Measurements from ENCODE around the gene CDH13. TPM values are rescaled to one million over a fixed set of nuclear protein-coding genes. Genes with fewer than 3 reads are reported as not detected.

The CDH13 gene
- total and polyA plus RNA-seq, 9 donors = 1.9 to 34.2 (median 4.8) TPM

DNA sequence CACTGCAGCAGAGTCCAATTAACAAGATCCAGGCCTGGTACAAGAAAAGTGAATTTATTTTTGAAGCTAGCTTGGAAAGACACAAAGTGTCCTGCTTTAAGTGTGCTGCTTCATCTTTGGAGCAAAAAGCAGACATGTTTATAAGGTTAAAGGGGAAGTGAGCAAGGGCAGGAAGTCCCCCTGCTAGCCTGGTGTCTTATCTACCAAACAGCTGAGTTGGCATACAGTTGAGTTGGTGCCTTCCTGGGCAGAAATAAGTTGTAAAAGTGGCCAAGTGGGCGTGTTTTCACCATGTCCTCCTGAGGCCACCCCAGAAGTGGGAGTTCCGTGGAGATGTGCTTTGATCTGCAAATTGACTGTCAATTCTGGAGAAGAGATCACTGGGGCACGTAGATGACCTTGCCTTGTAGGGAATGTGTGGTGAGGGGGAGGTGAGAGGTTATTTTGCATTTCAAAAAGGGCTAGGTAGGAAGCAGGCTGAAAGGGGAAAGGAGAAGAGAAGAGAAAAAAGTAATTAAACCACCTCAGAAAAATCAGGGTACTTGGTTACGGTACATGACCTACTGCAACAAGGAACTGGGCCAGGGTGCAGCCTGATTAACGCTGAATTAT lies 1142.7 kb downstream of the CDH13 start:
- no peak overlapping the region for H3K4me3 ChIP-seq
- TF ChIP-seq POLR2A (IDR thresholded peaks at IDR 0.05) (no peak), EP300 (IDR thresholded peaks at IDR 0.05) (no peak)
- TF ChIP-seq, protein P1, sequence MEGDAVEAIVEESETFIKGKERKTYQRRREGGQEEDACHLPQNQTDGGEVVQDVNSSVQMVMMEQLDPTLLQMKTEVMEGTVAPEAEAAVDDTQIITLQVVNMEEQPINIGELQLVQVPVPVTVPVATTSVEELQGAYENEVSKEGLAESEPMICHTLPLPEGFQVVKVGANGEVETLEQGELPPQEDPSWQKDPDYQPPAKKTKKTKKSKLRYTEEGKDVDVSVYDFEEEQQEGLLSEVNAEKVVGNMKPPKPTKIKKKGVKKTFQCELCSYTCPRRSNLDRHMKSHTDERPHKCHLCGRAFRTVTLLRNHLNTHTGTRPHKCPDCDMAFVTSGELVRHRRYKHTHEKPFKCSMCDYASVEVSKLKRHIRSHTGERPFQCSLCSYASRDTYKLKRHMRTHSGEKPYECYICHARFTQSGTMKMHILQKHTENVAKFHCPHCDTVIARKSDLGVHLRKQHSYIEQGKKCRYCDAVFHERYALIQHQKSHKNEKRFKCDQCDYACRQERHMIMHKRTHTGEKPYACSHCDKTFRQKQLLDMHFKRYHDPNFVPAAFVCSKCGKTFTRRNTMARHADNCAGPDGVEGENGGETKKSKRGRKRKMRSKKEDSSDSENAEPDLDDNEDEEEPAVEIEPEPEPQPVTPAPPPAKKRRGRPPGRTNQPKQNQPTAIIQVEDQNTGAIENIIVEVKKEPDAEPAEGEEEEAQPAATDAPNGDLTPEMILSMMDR (IDR thresholded peaks at IDR 0.05) = no peak
- no peak for DNase-seq
- no peaks in the 10 kb centered on the region for H3K9me3 ChIP-seq
- 32 to 39% (median 39%) methylated on average over 5 of the region's 5 CpGs for WGBS, 3 donors
- H3K27ac ChIP-seq = no peak overlapping the region
- H3K4me1 ChIP-seq (ENCODE audit: insufficient read depth) = no peaks in the 10 kb centered on the region
- H3K27me3 ChIP-seq = no peaks in the 10 kb centered on the region
- intact Hi-C loops (cut with DNase I) = no loop called here
- H3K36me3 ChIP-seq = no peaks in the 10 kb centered on the region

DNA sequence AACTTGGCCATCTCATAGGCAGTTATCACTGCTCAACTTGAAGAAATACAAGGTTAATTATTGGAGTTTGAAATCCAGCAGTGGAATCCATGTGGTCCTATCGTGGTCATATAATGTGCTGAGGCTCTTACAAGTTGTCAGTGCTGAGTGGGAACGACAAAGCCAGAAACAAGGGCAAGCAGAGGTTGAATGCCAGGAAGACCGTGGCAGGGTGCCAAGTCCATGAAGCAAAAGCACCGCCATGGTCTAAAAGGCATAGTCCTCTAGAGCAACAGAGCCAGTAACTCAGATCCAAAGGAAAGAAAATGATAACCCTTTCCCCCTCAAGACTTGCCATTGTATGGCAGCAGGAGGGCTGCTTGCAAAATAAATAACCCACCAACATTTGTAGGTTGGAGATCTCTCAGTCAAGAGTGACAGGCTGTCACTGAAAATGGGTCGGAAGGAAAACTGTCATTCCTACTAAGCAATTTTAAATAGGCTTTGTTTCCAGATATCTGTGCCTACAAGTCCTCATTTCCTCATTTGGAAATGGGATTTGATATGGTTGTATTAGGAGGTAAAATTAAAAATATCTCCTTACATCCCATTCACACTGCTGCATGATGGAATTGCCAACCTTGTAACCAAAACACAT lies 1144.7 kb downstream of the CDH13 start:
- TF ChIP-seq POLR2A (IDR thresholded peaks at IDR 0.05) = no peak
- TF ChIP-seq, protein P1 (IDR thresholded peaks at IDR 0.05) = no peak
- Histone ChIP-seq H3K4me1 (ENCODE audit: insufficient read depth) (no peaks in the 10 kb centered on the region), H3K9me3 (no peaks in the 10 kb centered on the region), H3K27ac (no peak overlapping the region), H3K27me3 (no peaks in the 10 kb centered on the region), H3K36me3 (no peaks in the 10 kb centered on the region), H3K4me3 (no peak overlapping the region)
- peak in 2 of 5 donors; percentile 13 to 18 for DNase-seq
- 50 to 60% (median 52%) methylated on average over 5 of the region's 5 CpGs for WGBS, 3 donors
- intact Hi-C loops (cut with DNase I) = no loop called here

DNA sequence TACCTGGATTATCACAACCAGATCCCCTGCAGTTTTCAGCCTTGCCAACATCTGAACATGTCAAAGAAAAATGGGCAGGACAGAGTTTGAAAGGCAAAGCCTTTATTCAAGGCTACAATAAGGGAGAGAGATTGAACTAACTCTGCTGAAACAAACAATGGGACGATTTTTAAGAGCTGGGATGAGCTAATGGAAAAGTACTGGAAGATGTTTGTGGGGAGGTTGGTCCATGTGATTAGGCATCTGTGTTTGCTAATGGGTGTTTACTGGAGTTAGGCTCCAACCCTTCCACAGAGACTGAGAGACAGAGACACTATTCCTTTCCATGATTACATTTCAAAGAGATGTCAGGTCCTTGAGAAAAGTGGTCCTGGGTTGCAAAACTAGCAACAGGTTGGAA lies 1146.0 kb downstream of the CDH13 start:
- H3K4me1 ChIP-seq (ENCODE audit: insufficient read depth) = no peaks in the 10 kb centered on the region
- no peak for DNase-seq
- no peaks in the 10 kb centered on the region for H3K27me3 ChIP-seq
- H3K27ac ChIP-seq = no peak overlapping the region
- no peak overlapping the region for H3K4me3 ChIP-seq
- no peak for TF ChIP-seq EP300 (IDR thresholded peaks at IDR 0.05)
- TF ChIP-seq POLR2A (IDR thresholded peaks at IDR 0.05) = no peak
- TF ChIP-seq, protein P1 (IDR thresholded peaks at IDR 0.05) = no peak
- no peaks in the 10 kb centered on the region for H3K9me3 ChIP-seq
- intact Hi-C loops (cut with DNase I) = no loop called here
- WGBS, 3 donors = 29 to 35% (median 33%) methylated on average over 1 of the region's 1 CpG
- H3K36me3 ChIP-seq = no peaks in the 10 kb centered on the region

DNA sequence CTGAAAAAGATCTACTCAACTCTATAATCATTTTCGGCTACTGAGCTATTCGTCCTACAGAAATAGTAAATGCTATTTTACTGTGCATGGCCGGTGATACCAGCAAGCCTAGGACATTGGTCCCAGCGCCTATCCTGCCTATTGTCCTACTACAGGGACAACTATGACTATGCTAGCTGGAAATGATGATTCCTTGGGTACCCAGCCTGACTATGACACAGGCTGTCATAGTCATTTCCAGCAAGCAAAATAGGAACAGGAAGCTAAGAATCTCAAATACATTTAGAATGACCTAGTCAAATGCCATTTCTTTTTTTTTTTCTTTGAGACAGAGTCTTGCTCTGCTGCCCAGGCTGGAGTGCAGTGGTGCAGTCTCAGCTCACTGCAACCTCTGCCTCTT lies 1147.3 kb downstream of the CDH13 start:
- Histone ChIP-seq H3K4me1 (ENCODE audit: insufficient read depth) (no peaks in the 10 kb centered on the region), H3K27ac (no peak overlapping the region), H3K36me3 (no peaks in the 10 kb centered on the region), H3K4me3 (no peak overlapping the region), H3K9me3 (no peaks in the 10 kb centered on the region), H3K27me3 (no peaks in the 10 kb centered on the region)
- WGBS, 3 donors = 84 to 91% (median 86%) methylated on average over 4 of the region's 4 CpGs
- DNase-seq = no peak
- TF ChIP-seq POLR2A (IDR thresholded peaks at IDR 0.05) (no peak), EP300 (IDR thresholded peaks at IDR 0.05) (no peak)
- intact Hi-C loops (cut with DNase I) = no loop called here

DNA sequence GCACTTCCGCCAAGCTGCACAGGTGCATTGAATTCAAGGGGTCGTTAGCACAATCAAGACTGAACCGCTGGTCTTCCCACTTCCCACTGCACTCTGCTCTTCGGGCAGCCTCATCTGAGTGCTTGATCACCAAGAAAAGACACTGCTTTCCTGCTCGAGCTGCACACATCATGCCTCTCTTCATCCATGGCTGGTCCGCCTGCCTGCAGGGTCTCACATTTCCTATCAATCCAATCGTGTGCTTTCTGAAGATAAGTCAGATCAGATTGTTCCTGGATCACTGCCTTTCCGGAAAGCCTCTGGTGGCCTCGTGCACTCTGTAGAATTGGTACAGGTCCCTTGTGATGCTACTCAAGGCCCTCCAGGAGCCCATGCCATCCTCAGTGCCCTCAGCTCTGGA lies 1150.2 kb downstream of the CDH13 start:
- Histone ChIP-seq H3K9me3 (no peaks in the 10 kb centered on the region), H3K4me1 (ENCODE audit: insufficient read depth) (no peaks in the 10 kb centered on the region), H3K36me3 (no peaks in the 10 kb centered on the region), H3K27ac (no peak overlapping the region), H3K4me3 (no peak overlapping the region), H3K27me3 (no peaks in the 10 kb centered on the region)
- intact Hi-C loops (cut with DNase I) = no loop called here
- 79 to 90% (median 80%) methylated on average over 9 of the region's 9 CpGs for WGBS, 3 donors
- TF ChIP-seq, protein P1 (IDR thresholded peaks at IDR 0.05) = no peak
- TF ChIP-seq EP300 (IDR thresholded peaks at IDR 0.05) = no peak
- TF ChIP-seq POLR2A (IDR thresholded peaks at IDR 0.05) = no peak
- DNase-seq = no peak
